ENCODE data around the gene RGS19.

GRCh38 chr20:64105846-64106434 lies 26.6 kb upstream of the RGS19 start:
- no peak for TF ChIP-seq POLR2A (IDR thresholded peaks at IDR 0.05; ENCODE audit: low read depth, low read length)
- TF ChIP-seq TAF1 (IDR thresholded peaks at IDR 0.05; ENCODE audit: borderline replicate concordance, low read depth, low read length): no peak
- no peak for TF ChIP-seq POLR2AphosphoS5 (IDR thresholded peaks at IDR 0.05; ENCODE audit: low read depth, low read length)
